Diencephalon (tissue), 1 donor: ENCODE measurements around the gene TXNDC2. TPM values are rescaled to one million over a fixed set of nuclear protein-coding genes. Genes with fewer than 3 reads are reported as not detected.

Source experiments
- small RNA-seq: library from RNA; depleted of rRNA; stranded (forward); fragments of <200 nt; gene quantifications from one replicate; pipeline ENCODE3, GENCODE V24; 2014
- total RNA-seq: library from RNA; depleted of rRNA; stranded (reverse); fragments of >200 nt; gene quantifications from one replicate; pipeline ENCODE4 v1.2.3, GENCODE V29; 2014

Gene TXNDC2
- not detected for total RNA-seq

GRCh38 chr18:9885170-9886004 is at the start of gene TXNDC2:
Gene TXNDC2 (plus strand): TSS chr18:9885973. CDS start chr18:9886681, 708 bp downstream.

GRCh38 chr18:9913526-9914333 is 28.0 kb downstream of the TXNDC2 start, which contains the start of gene VAPA:
Gene VAPA (plus strand): TSS chr18:9914016. CDS start chr18:9914257, 241 bp downstream.

Small RNA genes within 50 kb of the gene (small RNA-seq; reads per million reads assigned to genes)
- gene RNA5SP449 = not detected
- gene RNA5SP450 = 0.10 reads per million

Other genes with a start within 250 kb of the TXNDC2 start
- 51.2 TPM for gene RAB31, start 177.7 kb upstream of the TXNDC2 start, total RNA-seq
- gene VAPA, start 28.0 kb downstream of the TXNDC2 start, total RNA-seq = 176 TPM